Measurements from ENCODE around the gene MTHFSD. TPM values are rescaled to one million over a fixed set of nuclear protein-coding genes. Genes with fewer than 3 reads are reported as not detected.
A peak's percentile ranks its signal among the peaks of the same experiment; 100 is the strongest.

MTHFSD gene
- total RNA-seq, 1 donor from 2014 or later = 27.7 TPM

DNA sequence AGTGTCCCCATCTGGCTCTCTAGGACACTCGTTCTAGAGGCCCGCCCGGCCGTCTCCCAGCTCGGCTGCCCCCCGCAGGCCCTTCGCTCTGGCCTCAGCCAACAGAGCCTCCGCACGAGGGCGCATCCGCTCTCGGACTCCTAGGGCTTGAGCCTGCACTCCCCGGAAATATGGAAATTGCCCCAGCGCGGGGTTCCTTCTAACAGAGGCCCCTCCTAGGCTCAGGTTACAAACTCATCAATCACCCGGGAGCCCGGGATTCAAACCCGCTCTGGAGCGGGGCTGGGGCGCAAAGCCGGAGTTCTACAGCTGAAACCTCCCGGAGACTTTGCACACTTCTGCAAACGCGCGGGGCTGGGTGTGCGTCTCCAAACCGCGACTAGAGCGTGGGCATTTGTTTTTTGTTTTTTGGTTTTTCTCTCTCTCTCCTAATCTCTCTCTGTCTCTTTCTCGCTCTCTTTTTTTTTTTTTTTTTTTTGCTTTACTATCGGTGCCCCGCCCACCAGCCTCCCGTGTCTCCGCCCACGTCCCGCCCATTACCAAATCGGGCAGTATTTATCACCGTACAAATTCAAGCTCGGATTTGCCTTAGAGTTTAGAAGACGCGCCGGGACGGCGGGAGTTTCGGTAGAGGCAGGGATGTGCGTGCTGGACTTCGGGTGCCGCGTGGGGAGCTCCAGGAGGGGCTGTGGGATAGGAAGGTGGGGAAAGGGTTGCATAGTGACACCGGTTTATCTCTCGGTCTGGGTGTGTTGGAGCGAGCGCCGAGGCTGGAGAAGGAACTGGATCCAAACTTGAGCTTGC is 20.9 kb upstream of the MTHFSD start:
- peak overlapping the region; percentile 91 for H3K4me3 Mint-ChIP-seq (ENCODE audit: unreplicated experiment)
- peaks cover 11% of the 10 kb centered on the region for H3K4me1 Mint-ChIP-seq (ENCODE audit: low read depth, unreplicated experiment)
- TF ChIP-seq, protein P1, sequence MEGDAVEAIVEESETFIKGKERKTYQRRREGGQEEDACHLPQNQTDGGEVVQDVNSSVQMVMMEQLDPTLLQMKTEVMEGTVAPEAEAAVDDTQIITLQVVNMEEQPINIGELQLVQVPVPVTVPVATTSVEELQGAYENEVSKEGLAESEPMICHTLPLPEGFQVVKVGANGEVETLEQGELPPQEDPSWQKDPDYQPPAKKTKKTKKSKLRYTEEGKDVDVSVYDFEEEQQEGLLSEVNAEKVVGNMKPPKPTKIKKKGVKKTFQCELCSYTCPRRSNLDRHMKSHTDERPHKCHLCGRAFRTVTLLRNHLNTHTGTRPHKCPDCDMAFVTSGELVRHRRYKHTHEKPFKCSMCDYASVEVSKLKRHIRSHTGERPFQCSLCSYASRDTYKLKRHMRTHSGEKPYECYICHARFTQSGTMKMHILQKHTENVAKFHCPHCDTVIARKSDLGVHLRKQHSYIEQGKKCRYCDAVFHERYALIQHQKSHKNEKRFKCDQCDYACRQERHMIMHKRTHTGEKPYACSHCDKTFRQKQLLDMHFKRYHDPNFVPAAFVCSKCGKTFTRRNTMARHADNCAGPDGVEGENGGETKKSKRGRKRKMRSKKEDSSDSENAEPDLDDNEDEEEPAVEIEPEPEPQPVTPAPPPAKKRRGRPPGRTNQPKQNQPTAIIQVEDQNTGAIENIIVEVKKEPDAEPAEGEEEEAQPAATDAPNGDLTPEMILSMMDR (IDR thresholded peaks at IDR 0.05; ENCODE audit: partially characterized antibody, unreplicated experiment) = no peak
- peaks cover 6% of the 10 kb centered on the region for H3K9me3 Mint-ChIP-seq (ENCODE audit: unreplicated experiment)
- peaks cover 40% of the 10 kb centered on the region for H3K27me3 Mint-ChIP-seq (ENCODE audit: unreplicated experiment)
- no peaks in the 10 kb centered on the region for H3K36me3 Mint-ChIP-seq (ENCODE audit: unreplicated experiment)
- DNase-seq = peak; percentile 83
- H3K27ac Mint-ChIP-seq (ENCODE audit: unreplicated experiment) = no peak overlapping the region

DNA sequence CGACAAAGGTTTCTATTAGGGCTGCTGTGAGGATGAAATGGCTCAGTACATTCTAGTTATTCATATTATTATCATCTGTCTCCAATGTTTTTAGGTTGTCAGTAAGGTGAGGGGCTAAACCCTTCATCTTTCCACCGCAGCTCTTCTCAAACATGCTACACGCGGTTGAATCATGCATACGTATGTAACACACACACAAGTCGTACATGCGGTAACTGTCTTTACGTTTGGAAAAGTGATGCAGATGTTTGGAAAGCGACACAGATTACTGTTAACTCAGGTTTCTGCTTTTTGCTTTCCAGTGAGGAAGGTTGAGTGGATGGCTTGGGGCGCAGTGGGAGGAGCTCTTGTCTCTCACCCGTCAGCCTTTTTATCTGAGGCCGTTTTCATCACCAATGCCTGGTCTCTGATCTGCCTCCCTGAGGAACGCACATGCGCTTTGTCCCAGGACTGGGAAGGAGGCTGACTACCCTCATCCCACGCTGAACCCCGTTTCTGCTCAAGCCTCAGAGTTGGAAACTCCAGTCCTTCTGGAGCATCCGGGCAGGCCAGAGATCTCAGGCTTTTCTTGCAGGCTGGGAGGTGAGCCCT is 20.2 kb upstream of the MTHFSD start:
- TF ChIP-seq, protein P1 (IDR thresholded peaks at IDR 0.05; ENCODE audit: partially characterized antibody, unreplicated experiment) = no peak
- peaks cover 11% of the 10 kb centered on the region for H3K4me1 Mint-ChIP-seq (ENCODE audit: low read depth, unreplicated experiment)
- peaks cover 42% of the 10 kb centered on the region for H3K27me3 Mint-ChIP-seq (ENCODE audit: unreplicated experiment)
- H3K9me3 Mint-ChIP-seq (ENCODE audit: unreplicated experiment) = peaks cover 6% of the 10 kb centered on the region
- no peaks in the 10 kb centered on the region for H3K36me3 Mint-ChIP-seq (ENCODE audit: unreplicated experiment)
- no peak for DNase-seq
- H3K4me3 Mint-ChIP-seq (ENCODE audit: unreplicated experiment) = peak overlapping the region; percentile 91
- H3K27ac Mint-ChIP-seq (ENCODE audit: unreplicated experiment) = no peak overlapping the region

DNA sequence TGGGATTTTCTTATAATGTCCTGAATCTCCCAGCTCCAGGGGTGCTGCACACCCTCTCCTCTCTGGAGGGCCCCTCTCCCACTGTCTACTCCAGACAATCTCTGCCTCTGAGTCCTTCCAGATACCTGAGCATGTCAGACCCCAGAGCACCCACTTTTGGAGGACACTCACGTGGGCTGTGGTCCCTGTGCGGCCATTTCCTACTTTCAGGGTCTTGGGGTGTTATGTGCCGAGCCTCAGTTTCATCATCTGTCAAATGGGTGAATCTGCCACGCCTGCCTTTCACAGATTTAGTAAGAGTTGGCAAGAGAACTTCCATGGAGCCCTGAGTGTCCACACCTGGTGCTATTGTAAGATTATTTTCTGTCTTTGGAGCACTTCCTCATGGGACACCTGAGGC is 19.6 kb upstream of the MTHFSD start:
- DNase-seq = no peak
- Mint-ChIP-seq H3K4me3 (ENCODE audit: unreplicated experiment) (no peak overlapping the region), H3K27ac (ENCODE audit: unreplicated experiment) (no peak overlapping the region), H3K27me3 (ENCODE audit: unreplicated experiment) (peaks cover 43% of the 10 kb centered on the region), H3K4me1 (ENCODE audit: low read depth, unreplicated experiment) (peaks cover 11% of the 10 kb centered on the region), H3K9me3 (ENCODE audit: unreplicated experiment) (peaks cover 6% of the 10 kb centered on the region), H3K36me3 (ENCODE audit: unreplicated experiment) (no peaks in the 10 kb centered on the region)
- TF ChIP-seq, protein P1 (IDR thresholded peaks at IDR 0.05; ENCODE audit: partially characterized antibody, unreplicated experiment) = no peak

DNA sequence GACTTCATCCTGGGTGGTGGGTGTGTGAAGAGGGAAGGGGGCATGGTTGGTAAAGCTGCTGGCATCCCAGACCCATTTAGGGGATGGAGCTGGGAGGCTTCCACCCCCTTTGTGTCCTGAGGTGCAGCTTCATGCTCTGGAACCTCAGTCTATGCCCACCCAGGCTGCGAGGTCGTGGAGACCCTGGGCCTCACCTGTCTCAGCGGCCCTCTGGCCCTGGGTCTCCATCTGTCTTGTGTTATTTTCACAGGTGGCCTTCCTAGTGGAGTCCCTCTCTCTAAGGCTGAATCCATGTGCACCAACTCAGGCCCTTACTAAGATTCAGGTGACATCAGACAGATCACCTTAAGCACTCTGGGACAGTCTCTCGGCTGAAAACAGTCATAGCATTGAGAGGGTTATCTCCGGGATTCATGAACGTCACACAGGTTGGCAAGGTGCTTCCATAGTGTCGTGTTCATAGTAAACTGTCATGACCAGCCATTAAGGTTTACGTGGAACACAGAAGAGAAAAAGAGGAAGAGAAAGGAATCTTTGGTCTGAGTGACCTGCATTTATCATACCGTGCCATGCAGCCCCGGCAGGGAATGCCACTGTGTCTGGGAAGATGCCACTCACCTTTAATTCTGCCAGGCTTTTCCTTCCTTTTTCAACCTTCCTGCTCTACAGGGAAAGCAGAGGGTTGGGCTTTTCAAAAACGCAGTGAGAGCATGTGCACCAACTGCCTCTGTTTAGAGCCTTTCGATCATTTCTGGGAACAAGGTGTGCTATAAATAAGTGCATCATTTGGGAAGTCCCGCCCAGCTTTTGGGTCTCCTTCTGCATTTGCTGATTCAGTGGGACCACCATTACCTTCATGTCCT is 18.8 kb upstream of the MTHFSD start:
- H3K27ac Mint-ChIP-seq (ENCODE audit: unreplicated experiment) = no peak overlapping the region
- TF ChIP-seq, protein P1 (IDR thresholded peaks at IDR 0.05; ENCODE audit: partially characterized antibody, unreplicated experiment) = no peak
- peaks cover 9% of the 10 kb centered on the region for H3K9me3 Mint-ChIP-seq (ENCODE audit: unreplicated experiment)
- H3K4me1 Mint-ChIP-seq (ENCODE audit: low read depth, unreplicated experiment) = peaks cover 11% of the 10 kb centered on the region
- H3K36me3 Mint-ChIP-seq (ENCODE audit: unreplicated experiment) = no peaks in the 10 kb centered on the region
- peaks cover 44% of the 10 kb centered on the region for H3K27me3 Mint-ChIP-seq (ENCODE audit: unreplicated experiment)
- no peak for DNase-seq
- H3K4me3 Mint-ChIP-seq (ENCODE audit: unreplicated experiment) = no peak overlapping the region
